Kasumi-1 (cell line): ENCODE data around the gene ADAMTS16.

Experiments
- DNase-seq, 2 experiments: peaks; one replicate each; lab custom pipeline; 2025; lab: John Stamatoyannopoulos, UW

The ADAMTS16 gene

DNA sequence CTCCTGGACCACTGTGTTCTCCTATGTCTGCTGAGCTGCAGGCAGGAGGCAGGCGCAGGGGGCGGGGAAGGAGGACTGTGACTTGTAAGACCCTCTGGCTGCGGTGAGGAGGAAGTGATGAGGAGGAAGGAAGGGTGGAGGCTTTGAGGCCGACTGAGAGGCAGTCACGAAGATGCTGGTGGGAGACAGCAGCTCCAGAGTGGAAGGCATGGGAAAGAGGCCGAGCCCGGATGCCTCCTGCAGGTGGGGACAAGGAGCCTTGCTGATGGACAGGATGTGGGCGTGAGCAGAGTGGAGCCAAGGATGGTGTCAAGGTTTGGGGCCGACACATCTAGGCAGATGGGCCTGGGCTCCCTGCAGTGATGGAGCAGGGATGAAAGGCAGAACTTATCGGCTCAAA is 208.0 kb downstream of the ADAMTS16 start:
- DNase-seq: no peak

DNA sequence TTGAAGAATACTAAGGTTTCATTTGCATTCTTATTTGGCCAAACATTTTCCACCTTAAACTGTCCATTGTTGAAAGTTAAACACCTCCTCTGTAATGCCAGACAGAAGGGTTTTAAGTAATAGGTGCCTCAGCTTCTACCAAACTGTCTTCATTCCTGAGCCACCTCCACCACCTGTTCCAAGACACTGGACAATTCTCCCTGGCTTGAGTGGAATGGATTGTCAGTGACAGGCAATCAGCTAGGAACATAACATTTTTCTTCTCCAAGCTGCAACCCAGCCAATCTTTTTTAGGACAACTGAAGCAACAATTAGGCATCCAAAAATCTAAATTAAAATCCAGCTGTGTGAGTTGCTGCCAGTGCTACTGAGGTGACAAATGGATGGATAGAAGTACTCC is 208.4 kb downstream of the ADAMTS16 start:
- DNase-seq: no peak

DNA sequence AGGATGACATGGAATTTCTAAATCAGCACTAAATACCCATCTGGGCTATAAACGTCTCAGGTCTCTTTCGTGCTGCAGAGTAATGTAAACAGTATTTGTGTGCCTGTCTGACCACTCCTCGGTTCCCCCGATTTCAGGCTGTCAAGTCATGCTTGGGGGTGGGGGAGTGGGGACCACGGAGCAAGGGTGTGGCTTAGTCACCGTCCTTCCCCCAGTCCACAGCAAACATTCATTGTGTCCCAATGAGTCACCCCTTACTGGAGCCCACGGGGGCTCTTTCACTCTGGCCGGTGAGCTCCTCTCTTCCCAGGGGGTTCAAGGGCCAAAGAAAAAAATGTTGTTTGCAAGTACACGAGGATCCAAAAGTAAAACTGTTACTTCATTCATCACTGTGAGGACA is 210.0 kb downstream of the ADAMTS16 start:
- no peak for DNase-seq

DNA sequence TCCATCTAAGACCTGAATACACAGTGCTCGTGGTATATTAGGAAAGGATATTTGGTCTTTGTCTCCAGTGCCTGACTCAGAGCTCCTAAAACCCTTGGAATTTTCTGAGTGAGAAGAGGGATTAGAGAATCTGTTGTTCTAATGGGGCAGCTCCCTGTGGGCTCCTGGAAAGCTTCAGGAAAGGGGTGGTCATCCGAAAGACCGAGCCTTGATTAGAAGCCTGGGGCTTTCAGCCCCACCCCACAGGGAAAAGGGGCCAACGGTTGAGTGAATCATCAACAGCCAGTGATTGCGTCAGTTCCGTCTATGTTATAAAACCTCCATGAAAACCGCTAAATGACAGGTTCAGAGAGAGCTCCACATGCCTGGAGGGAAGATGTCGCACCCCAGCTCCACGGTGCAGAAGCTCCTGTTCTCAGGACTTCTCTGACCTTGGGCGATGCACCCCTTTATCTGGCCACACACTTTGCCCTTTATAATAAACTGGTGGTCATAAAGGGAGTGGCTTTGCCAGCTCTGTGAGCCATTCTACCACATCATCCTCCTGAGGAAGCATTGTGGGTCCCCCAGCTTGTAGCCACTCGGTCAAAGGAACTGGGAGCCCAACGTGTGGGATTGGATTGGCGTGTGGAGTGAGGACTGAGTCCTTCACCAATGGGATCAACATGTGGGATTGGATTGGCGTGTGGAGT is 211.3 kb downstream of the ADAMTS16 start:
- no peak for DNase-seq

DNA sequence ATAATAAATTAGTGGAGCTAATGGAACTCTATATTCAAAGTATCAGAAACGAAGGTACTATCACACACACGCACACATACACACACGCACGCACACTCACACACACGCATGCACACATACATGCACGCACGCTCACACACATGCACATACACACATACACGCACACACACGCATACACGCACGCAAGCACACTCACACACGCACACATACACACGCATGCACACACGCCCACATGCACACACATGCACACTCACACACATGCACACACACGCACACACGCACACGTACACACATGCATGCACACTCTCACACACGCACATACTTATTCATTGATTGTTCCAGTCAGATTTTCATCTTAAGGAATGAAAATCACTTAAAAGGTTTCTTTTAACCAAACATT is 212.5 kb downstream of the ADAMTS16 start:
- DNase-seq: no peak

DNA sequence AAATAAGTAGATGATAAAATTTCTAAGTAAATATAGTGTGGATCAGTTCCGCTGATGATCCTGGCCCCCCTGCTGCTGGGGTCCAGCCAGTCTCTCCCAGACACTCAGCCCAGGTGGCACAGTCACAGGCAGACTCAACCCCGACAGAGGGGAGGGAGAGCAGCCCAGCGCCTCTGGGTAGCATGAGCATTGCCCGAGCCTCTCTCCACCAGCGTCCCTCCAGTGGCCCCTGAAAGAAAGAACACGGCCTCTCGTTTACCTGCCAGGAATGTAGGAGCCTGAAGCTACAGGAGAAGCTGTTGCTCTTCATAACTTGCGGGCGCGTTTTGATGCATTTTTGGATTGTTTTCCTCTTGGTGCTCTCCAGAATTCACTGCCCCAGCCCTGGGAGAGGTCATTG is 213.6 kb downstream of the ADAMTS16 start:
- DNase-seq: no peak

DNA sequence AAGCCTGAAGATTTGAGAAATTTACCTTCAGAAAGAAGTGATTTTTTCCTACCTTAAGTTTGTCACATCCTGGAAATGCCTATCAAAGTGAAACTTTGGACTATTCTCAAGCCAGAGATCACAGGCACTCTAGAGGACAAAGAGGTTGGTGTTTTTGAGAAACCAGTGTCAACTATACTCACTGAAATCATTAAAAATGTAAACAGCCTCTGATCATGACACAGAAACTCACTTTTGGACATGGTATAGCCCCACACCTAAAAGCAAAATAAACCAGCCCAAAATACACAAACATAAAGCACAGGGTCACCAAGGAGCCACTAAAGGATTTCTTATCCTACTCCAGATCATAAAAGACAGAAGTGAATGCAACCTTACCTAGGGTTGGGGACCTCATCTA is 216.6 kb downstream of the ADAMTS16 start:
- no peak for DNase-seq

DNA sequence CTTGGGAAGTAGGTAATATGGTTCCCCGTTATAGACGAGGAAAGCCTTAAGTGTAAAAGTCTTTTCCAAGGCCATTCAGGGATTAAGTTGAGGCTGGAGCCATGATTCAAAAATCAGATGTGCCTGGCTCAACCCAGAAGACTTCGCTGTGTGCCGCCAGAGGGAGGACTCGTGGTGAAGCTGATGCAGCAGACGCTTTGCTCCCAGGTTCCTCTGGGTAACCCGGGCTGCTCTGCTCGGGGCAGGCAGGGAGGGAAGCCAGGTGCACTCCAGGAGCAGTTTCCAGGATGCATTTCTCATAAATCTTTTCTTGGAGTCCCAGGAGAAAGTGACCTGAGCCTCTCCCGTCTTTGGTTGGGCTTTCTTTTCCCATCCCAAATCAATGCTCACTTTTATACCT is 219.5 kb downstream of the ADAMTS16 start:
- no peak for DNase-seq

DNA sequence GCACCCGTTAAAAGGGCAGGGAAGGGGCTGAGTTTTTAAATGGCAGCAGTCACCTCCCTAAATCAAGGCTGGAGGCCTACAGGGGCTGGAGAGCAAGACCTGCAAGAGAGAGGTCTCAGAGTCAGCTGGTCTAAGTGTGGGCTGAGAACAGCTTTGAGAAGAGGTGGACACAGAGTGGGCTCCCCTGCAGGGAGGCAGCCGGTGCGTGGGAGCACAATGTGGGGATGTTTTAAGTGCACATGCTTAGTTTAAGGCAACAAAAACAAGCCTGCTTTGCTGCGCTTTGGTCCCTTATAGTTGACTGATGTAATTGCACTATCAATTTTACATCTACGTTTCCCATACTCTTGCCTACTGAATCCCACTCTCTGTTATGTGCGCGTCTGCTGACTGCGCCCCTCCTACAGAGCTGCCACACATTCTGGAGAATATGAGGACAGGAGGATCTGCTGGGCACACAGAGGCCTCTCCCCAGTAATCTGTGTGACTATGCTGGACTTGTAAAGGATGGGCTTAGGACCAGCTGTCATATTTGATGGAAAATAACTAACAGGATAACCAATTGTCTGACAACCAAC is 220.3 kb downstream of the ADAMTS16 start:
- DNase-seq: no peak

DNA sequence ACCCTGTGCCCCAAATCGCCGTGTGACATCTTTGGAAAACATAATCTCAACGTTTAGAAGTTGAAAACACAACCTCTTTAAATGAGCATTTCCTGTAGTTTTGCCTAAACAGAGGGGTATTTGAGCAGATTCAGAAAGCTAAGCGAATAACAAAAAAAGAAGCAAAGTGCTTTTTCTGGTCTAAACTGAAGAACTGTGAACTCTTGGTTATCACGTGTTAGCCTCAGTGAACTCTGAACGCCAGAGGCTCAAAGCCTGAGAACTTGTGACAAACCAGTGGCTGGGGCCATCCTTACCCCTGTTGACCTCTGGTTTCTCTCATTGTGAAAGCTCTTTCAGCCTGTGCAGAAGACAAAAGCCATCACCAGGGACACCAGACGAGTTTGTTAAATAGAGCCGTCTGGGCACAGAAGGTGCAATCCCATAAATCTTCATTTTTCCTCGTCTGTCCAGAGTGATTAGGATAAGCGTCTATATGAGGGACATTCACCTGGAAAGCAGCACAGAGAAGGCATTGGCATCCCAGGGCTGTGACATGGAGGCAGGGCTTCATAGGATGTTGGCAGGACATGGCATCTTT is 220.9 kb downstream of the ADAMTS16 start:
- DNase-seq: no peak

DNA sequence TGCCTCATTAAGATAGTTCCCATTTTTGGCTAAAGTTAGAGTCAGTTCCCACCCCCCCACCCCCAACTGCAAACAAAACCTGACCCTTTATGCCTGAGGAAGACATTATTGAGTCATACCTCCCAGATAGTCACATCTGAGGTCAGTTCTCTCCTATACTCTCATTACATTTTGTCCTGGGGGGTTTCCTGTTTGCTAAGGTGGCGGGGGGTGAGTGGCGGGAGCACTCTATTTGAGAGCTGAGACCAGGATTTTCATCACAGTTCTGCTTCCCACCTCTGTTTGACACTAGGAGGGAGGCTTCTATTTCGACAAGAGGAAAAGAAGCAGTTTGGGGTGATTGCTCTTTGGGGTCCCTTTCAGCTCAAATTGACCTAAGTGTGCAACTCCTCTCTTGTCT is 222.9 kb downstream of the ADAMTS16 start:
- no peak for DNase-seq

DNA sequence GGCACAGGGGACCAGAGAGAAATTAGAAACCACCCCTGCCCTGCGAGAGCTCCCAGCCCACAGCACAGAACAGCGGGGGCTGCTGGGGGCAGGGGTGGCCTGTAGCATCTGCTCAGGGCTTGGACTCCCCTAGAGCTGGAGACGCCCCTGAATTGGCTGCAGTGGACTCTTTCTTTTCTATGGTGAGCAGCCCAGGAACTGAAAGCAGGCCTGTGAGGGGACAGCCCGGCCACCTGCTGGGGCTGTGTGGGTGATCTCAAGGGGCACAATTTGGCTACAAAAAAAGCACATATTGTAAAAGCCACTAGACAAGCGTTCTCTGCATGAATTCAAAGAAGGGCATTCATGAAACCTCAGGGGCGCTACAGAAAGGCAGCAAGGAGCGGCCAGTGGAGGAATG is 224.8 kb downstream of the ADAMTS16 start:
- no peak for DNase-seq

DNA sequence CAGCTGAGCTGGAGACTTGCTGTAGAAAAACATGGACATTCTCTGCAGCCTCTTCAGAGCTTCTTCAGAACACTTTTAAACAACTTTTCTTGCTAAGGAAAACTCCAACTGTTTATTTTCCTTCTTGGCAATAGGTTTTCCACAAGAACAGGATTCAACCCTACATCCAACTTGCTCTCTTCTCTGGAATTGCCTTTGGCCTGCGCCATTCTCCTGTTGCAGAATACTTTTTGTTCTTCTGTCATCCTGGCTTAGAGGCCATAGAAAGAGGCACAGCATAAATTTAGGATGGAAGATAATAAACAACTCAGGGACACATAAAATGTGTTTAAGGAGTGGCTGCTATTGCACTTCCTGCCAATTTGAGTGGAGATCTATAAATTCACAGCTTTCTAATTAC is 227.6 kb downstream of the ADAMTS16 start:
- no peak for DNase-seq

DNA sequence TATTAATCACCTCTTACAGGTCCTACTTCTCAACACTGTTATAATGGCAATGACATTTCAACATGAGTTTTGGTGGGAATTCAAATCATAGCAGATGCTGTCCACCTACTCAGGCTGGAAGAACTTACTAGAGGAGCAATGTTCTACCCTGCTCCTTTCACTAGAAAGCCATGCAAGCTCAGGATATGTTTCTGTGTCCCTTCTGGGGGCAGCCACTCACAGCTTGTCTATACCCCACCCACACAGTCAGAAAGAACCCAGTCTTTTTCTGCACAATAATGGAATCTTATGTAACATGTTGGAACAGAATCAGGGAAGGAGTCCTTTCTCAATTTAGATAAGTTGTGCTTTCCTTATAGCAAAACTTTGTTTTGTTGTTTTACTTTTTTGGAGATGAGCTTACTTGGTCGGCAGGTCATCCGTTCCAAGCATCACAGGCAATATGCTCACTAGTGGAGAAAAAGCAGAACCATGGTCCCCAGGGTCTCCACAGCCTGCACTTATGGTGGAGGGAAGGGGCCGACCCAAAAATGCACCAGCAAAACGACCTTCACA is 229.0 kb downstream of the ADAMTS16 start:
- DNase-seq: no peak
